ENCODE data around the gene DCAF8L1.
A peak's percentile ranks its signal among the peaks of the same experiment; 100 is the strongest.
"Not testable (repeated sequence)": the region's sequence is repeated elsewhere in the genome, so short reads cannot be mapped to it uniquely, and the experiment has no call there.

DCAF8L1 gene

GRCh38 chrX:27981349-27981748 lies at the start of gene DCAF8L1:
Gene DCAF8L1, minus strand, starts transcription at chrX:27981449. Its CDS starts 115 bp downstream, at chrX:27981334.
- no peak for DNase-seq

DNA sequence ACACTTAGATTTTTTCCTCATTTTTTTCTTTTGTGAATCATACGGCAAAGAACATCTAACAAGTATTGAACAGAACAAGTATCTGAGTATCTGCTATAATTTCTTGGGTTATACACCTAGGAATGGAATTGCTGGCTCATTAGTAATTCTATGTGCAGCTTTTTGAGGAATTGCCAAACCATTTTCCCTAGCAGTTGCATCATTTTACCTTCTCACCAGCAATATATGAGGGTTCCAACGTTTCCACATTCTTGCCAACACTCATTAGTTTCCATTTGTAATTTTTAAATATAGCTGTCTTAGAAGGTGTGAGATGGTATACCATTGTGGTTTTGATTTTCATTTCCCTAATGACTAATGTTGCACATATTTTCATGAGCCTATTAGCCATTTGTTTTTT lies 41.1 kb upstream of the DCAF8L1 start:
- DNase-seq: no peak

- no peak for DNase-seq
Observed at GRCh38 chrX:28016823-28017222, 35.6 kb upstream of the DCAF8L1 start.

- DNase-seq: no peak
Observed at GRCh38 chrX:28015993-28016392, 34.7 kb upstream of the DCAF8L1 start.

DNA sequence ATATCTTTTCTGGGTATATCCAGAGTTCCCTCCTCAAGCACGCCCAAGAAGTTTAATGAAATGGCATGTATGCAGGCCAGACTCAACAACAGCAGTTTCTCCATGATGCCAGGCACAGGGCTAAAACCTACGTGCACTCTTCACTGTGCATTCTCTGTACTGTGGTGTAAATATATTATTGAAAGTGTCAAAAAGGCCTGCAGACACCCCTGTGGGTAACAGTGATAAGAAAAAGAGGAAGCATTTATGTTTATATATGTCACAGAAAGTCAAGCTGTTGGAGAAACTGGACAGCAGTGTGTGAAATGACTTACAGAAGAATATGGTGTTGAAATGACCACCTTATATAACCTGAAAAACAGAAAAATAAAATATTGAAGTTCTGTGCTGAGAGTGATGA lies 29.6 kb upstream of the DCAF8L1 start:
- no peak for DNase-seq

- no peak for DNase-seq
Observed at GRCh38 chrX:27998666-27999065, 17.4 kb upstream of the DCAF8L1 start.

DNA sequence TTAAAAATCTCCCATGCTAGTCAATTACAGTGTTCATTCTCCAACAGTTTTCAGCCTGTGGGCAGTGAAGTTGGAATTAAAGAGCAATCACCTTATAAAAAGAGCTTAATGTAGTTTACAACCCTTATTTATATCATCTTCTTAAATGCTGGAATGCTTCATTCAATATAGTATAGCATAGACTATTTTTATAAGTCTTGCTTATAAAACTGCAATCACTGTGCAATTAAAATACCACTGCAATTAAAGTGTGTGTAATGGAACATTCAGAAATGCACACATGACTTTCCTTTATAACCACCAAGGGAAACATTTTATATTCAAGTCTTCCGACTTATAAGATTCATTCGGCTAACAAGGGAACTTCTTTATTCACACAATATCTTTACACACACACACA lies 16.4 kb upstream of the DCAF8L1 start:
- DNase-seq: no peak

GRCh38 chrX:27996132-27996531 lies 14.9 kb upstream of the DCAF8L1 start:
- DNase-seq: no peak

DNA sequence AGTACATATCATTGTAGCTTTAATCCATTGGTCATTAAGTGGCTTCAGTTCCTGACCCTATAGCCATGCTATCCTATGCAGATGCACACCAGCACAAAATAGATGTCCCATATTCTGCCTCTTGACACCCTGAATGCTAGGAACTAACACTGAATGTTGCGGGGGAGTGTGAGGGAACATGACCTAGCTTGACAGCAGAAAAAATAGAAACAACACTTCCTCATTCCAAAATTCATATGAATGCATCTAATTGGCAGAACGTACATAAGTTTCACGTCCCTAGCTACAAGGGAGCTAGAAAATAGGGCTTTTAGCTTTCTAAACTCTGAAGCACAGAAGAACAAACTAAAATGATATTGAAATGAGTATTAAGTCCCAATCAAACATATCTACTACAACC lies 14.4 kb upstream of the DCAF8L1 start:
- DNase-seq: no peak

DNA sequence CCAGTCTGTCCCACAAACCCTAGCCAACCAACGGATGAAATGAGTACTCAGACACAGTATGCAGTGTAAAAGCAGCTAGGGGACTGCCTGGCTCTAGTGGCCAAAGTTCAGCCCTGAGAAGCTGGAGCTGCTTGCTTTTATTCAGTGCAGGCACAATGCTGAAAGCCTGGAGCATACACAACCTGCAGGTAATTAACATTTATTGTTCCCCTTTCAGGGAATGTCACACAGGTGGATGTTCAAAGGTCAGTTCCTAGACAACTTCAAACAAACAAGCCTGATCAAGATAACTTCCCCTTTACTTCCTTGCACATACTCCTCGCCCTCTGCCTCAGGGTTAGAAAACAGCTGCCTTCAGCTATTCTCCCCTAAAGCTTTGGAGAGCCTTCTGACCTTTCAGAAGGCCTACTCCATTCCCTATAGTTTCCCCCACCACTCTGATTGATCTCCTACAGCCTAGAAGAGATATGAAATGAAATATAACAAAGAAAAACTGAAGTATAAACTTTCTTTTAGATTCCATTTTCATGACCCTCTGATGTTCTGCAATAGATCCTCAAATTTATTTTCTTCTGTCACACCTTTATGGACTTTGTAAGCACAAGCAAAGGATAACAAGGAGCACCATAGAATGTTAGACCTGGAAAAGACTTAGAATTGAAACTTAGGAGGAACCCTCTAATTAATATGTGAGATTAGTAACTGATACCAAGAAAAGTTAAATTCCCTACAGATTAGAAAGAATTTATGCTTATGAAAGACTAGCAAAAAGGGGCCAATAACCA lies 6.8 kb upstream of the DCAF8L1 start:
- DNase-seq: no peak

DNA sequence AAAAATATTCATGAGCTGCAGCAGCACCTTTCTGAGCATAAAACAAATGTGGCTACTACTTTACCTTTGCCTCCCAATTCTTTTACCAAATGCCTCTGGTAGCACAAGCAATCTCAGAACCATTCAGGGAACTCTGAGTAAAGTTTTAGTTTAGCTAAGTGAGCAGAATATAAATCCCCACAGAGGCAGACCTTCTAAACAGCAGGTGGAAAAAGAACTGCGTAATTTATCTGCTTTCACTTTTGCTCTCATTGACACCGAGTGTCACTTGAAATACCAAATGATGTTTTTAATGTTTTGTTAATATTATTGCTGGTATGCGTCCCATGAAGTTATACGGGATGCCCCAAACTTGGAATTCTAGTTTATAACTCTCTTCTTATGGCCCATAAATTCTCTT lies 4.3 kb downstream of the DCAF8L1 start:
- DNase-seq: not testable (repeated sequence)

DNA sequence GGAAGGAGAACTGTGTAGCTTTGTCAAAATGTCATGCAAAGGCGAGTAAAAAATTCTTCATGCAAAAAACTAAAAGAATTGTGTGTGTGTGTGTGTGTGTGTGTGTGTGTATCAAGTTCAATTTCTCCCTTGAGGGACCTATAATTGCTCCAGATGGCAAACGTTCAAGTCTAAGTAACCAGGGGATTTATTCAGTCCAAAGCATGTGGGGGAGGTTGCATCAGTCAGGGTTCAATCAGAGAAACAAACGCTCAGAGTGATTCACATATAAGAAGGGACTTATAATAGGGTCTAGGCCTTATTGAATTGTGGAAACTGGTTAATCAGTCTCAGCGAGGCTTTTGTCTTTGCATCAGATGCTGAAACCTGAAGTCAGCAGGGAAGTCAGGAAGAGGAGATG lies 5.0 kb downstream of the DCAF8L1 start:
- peak; percentile 22 for DNase-seq

DNA sequence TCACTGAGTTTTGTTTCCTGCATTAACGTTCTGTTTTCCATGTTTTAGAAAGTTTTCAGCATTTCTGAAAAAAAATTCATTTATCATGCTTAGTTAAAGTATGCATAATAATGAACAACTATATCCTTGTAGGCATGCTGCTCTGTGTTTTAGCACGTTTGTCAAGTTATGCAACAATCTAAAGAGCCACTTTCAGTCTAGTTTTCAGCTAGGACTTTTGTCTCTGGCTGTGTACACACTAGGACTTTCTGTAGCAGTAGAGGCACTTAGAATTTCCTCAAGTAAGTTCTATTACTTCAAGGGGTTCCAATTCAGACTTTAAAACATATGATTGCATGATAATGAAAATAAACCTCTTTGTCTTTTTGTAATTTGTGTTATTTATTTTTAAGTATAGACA lies 12.4 kb downstream of the DCAF8L1 start:
- no peak for DNase-seq

DNA sequence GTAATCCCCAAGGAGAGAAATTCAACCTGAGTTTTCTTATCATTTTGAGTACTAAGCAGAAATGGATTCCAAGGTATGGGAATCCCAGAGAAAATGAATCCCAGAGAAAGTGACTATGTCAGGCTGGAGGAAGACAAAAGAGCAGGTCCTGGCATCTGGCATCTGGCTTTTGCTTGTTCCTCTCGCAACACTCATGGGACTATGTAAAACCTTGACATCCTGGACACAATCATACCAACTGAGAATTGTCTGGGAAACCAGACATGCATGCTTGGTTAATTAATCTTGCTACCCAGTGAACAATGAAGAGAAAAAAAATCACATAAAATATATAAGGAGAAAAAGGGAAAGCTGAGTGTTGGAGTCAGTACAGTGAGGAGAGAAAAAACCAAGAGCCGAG lies 12.9 kb downstream of the DCAF8L1 start:
- DNase-seq: no peak

DNA sequence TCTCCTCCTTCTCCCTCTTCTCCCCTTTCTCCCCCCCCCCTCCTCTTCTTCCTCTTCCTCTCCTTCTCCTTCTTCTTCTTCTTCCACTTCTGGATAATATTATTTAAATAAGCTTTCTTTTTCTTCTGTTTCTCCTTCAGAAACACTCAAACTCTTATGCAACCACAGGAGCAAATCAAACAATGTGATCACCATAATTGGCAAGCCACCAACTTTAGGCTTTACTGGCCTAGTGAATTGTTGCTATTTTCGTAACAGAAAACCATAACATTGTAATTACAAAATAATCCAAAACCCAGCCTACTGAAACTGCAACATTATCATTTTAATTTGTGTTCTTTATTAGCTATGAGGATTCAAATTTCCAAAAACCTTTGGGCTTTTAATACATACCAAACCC lies 14.3 kb downstream of the DCAF8L1 start:
- no peak for DNase-seq

DNA sequence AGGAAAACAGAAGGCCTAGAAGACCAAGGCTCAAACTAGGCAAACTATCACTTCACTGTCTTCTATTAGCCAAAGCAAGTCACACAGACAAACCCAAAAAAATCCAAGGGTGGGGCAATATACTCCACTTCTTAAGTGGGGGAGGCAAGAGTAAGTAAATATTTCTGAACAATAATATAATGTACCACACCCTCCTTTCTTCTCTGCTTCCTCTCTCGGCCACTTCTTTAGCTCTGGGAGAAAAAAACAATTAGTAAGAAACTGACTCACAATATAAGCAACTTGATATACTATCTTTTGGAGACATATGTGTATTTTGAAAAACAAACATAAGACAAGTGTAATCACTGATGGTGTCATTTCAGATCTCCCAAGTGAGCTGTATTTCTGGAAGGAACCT lies 14.8 kb downstream of the DCAF8L1 start:
- no peak for DNase-seq

DNA sequence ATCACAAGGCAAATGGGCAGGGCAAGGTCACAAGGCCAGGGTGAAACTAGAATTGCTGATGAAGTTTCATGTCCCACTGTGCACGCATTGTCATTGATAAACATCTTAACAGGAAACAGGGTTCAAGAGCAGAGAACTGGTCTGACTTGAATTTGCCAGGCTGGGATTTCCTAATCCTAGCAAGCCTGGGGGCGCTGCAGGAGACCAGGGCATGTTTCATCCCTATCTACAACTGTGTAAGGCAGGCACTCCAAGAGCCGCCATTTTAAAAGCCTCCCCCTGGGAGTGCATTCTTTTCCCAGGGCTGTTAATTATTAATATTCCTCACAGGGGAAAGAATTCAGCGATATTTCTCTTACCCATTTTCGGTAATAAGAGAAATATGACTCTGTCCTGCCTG lies 15.9 kb downstream of the DCAF8L1 start:
- not testable (repeated sequence) for DNase-seq

- DNase-seq: no peak
Observed at GRCh38 chrX:27964432-27964831, 16.8 kb downstream of the DCAF8L1 start.

GRCh38 chrX:27960410-27960809 lies 20.8 kb downstream of the DCAF8L1 start:
- not testable (repeated sequence) for DNase-seq

DNA sequence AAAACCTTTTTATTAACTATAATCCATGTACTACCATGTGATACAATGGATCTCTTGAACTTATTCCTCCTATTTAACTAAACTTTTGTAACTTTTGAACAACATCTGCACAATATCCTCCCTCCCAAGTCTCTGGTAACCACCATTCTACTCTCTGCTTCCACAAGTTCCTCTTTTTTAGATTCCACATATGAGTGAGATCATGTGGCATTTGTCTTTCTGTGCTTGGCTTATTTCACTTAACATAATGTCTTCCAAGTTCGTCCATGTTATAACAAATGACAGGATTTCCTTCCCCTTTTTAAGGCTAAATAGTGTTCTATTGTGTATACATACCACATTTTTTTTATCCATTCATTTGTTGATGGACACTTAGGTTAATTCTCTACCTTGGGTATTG lies 28.1 kb downstream of the DCAF8L1 start:
- no peak for DNase-seq

GRCh38 chrX:27933361-27933760 lies 47.9 kb downstream of the DCAF8L1 start:
- DNase-seq: no peak
